ENCODE data around the gene WTIP.

WTIP gene

GRCh38 chr19:34479396-34479795, 2.2 kb upstream of the WTIP start:
- no peak for DNase-seq

GRCh38 chr19:34480491-34480890, 1.1 kb upstream of the WTIP start:
- no peak for DNase-seq

- no peak for DNase-seq
These were observed 362 bp downstream of the WTIP start for GRCh38 chr19:34481861-34482379.

GRCh38 chr19:34482380-34483250, 1.1 kb downstream of the WTIP start:
- no peak for DNase-seq

- DNase-seq: no peak
These were observed 2.8 kb downstream of the WTIP start for GRCh38 chr19:34484328-34484727.

GRCh38 chr19:34485831-34486230, 4.3 kb downstream of the WTIP start:
- no peak for DNase-seq

DNA sequence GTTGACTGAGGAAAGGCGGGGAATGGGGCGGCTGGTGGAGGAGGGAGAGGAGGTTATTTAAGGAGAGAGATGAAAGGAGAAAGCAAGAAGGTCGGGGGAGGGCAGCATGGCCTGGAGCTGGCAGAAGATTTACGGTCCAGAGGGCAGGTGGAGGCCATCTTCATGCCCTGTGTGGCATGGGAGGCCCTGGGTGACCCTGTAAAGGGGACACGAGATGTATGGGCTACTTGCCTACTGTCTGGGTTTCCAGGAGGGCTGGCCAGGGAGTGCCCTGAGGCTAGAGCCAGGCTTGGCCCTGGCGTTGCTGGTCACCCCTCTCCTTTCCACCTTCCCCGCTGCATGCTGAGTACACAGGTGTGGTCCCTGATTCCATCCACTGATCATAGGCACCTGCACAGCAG, 6.1 kb downstream of the WTIP start:
- no peak for DNase-seq

- no peak for DNase-seq
These were observed 7.6 kb downstream of the WTIP start for GRCh38 chr19:34489175-34489574.

GRCh38 chr19:34490141-34490766, 8.7 kb downstream of the WTIP start:
- no peak for DNase-seq

DNA sequence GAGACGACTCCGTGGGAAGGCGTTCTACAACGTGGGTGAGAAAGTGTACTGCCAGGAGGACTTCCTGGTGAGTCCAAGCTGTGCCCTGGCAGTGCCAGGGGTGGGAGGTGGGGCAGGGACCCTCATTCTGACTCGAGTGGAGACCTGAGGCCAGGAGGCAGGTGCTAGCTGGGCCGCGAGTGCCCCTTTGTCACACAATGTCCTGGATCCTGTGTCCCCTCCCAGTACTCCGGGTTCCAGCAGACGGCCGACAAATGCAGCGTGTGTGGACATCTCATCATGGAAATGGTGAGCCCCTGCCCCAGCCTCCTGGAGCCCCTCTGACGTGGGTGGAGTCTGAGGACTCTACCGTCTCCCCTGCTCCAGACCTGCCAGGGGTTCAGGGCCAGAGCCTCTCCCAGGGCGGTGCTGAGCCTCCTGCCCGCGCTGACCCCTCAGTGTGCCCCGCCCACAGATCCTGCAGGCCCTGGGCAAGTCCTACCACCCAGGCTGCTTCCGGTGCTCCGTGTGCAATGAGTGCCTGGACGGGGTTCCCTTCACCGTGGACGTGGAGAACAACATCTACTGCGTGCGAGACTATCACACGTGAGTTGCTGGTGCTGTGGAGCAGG, 11.6 kb downstream of the WTIP start:
- no peak for DNase-seq

GRCh38 chr19:34493649-34494044, 12.1 kb downstream of the WTIP start:
- no peak for DNase-seq

DNA sequence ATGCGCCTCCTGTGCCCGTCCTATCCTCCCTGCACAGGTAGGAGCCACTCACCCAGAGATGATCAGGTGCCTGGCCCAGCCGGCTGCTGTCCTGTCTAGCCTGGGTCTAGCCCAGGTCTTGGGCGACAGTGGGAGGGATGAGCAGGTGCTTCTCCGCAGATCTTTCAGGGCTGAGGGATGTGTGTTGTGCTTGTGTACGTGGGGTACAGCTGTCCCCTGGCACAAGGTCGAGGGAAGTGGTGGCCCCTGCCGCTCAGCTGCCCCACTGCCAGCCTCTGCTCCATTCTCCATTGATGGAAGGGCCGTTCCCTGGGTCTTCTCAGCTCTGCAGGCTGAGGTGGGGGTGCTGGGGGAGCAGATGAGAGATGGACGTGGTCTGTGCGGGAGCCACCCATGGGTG, 13.0 kb downstream of the WTIP start:
- no peak for DNase-seq

DNA sequence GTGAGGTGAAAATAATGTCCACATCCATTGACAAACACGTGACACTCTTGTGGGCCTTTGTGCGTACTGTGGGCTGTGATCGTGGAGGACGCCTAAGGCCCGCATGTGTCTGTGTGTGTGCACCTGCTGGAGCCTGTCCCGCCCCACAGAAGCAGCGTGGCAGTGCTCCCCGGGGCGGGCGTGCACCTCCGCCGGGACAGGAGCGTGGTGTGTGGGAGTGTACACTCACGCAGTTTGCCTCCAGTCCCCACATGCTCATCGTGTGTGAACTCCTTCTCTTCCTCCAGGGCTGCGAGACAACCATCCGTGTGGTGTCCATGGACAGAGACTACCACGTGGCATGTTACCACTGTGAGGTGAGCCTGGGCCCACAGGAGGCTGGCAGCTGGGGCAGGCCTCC, 13.9 kb downstream of the WTIP start:
- no peak for DNase-seq

DNA sequence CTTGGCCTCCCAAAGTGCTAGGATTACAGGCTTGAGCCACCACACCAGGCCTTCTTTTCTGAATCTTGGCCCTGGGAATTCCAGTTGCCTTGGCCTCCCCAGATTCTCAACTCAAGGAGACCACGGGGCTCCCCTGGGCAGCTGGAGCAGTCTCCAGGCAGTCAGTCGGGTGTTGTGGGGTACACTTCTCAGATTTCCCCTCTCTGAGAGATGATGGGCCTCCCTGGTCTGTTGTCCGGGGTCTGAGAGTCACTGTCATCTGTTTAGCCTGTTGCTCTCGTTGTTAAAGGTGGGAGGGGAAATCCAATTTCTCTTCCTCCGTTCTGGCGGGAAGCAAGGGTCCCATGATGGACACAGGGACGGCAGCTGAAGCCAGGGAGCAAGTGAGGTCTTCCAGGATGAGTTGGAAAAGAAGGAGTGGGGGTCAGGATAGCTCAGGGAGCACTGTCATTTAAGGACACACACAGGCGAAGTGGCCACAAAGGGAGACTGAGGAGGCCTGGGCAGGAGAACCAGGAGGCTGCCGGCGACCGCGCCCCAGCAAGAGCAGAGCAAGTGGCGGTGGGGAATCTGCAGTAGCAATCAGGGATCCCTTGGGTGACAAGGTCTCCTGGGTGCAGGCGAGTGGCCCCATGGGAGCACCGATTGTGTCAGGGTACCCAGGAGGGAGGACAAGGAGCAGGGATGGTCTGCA, 15.7 kb downstream of the WTIP start:
- no peak for DNase-seq

GRCh38 chr19:34499155-34499834, 17.7 kb downstream of the WTIP start:
- no peak for DNase-seq

- no peak for DNase-seq
These were observed 19.1 kb downstream of the WTIP start for GRCh38 chr19:34500656-34501120.

GRCh38 chr19:34501339-34502320, 20.1 kb downstream of the WTIP start:
- peak; percentile 82 for DNase-seq

DNA sequence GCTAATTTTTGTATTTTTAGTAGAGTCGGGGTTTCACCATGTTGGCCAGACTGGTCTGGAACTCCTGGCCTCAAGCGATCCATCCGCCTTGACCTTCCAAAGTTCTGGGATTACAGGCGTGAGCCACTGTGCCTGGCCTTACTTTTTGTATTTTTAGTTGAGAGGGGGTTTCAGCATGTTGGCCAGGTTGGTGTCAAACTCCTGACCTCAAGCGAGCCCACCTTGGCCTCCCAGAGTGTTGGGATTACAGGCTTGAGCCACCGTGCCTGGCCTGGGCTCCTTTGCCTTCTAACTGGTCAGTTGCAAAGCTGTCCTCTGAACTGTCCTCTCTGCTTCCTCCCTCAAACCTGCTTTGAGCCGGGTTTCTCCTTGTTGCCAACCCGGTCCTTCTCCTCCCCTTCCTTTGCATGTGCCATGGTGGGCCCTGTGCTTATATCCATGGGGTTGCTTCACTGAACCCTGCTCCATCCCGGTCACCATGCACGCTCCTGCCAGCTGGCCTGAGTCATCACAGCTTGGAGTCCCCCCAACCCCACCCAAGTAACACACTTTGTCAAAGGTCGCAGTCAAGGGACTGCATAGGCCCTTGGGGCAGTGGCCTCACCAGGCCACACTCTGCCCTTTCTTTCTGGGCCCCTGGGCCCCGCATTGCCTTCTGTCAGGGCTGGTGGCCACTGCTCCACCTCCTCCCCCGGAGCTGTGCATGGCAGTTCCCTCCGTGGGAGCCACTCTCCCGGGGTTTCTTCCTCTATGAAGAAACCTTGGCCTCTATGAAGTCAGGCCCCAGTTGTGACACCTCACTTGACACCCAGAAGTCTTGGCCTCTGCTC, 21.2 kb downstream of the WTIP start:
- DNase-seq: no peak

DNA sequence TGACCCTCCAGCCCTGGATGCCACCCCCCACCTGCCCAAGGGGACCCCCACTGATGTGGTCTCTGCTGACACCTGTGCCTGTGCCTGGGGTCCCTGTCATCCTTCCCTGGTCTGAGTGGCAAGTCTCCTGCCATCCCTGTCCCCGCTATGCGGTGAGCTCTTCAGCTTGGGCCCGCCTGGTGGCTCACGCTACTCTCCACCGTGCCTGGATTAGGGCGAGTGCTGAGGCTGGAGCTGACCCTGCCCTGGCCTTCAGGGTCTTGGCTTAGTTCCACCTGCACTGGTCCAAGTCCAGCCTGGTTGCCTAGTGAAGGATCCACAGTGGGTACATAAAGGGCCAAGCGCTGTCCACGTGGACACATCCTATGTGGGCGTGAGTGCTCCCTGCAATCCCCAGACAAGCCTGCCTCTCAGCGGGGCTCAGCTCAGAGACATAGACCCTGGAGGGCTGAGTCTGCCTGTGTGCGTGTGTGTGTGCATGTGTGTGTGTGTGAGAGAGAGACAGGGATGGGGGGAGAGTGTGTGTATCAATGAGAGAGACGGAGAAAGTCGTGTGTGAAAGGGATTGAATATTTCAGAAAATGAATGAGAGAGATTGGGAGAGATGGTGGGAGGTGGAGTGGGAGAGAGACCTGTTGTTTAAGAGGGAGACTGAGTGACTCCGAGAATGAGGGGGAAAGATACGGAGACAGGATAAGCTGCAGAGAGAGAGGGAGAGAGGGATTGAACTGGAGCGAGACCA, 22.1 kb downstream of the WTIP start:
- no peak for DNase-seq
